Fibroblast of peridontal ligament (primary cell): Measurements from ENCODE around the gene TTYH1.
A peak's percentile ranks its signal among the peaks of the same experiment; 100 is the strongest.

ENCODE experiments used
- DNase-seq: peaks from one replicate; pipeline ENCODE4 v3.0.0-alpha.2; 2010; ENCODE audit errors: extremely low read depth

The TTYH1 gene

DNA sequence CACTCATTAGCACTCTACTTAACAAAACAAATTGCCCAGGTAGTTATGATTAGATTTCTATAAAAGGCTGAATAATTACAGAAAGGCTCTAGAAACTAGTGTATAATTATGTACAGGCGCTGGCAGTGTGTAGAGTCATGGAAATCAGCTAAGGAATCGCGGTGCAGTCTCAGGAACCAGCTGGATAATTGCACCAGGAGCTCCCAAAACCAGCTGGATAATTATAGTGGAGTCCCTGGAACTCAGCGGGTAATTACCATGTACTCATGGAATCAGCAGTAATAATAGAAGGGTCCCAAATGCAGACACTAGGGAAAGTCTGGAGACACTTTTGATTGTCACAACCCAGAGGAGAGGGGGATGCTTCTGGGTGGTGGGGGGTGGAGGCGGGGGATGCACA lies 23.2 kb upstream of the TTYH1 start:
- no peak for DNase-seq

GRCh38 chr19:54393381-54393780 lies 21.9 kb upstream of the TTYH1 start:
- DNase-seq = no peak

DNA sequence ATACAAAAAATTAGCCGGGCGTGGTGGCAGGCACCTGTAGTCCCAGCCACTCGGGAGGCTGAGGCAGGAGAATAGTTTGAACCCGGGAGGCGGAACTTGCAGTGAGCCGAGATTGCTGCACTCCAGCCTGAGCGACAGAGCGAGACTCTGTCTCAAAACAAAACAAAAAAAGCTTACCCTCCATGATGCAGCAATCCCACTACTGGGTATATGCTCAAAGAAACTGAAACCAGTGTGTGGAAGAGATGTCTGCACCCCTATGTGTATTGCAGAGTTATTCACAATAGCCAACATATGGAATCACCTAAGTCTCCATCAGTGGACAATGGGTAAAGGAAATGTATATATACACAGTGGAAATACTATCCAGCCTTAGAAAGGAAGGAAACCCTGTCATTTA lies 19.6 kb upstream of the TTYH1 start:
- DNase-seq = no peak

GRCh38 chr19:54399189-54399588 lies 16.1 kb upstream of the TTYH1 start:
- DNase-seq = no peak

- no peak for DNase-seq
These were observed 14.4 kb upstream of the TTYH1 start for GRCh38 chr19:54400913-54401312.

DNA sequence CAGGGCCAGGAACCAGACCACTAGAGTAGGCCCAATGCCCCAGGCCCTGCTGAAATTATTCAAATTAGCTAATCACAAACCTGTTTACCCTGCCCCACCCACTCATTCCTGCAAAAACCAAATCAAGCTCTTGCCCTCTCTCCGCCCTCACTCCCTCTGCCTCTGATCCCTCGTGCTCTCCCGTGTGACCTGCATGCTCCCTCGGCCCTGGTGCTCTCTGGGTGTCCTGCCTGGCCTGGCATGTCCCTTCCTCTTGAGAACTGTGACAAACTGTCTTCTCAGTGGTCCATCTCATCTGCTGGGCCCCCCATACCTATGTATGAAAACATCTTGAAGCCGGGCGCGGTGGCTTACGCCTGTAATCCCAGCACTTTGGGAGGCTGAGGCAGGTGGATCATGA lies 12.2 kb upstream of the TTYH1 start:
- no peak for DNase-seq

GRCh38 chr19:54405628-54406027 lies 9.6 kb upstream of the TTYH1 start:
- no peak for DNase-seq

- DNase-seq = no peak
These were observed 7.5 kb upstream of the TTYH1 start for GRCh38 chr19:54407780-54408179.

GRCh38 chr19:54408456-54409026 lies 6.7 kb upstream of the TTYH1 start:
- DNase-seq = no peak

DNA sequence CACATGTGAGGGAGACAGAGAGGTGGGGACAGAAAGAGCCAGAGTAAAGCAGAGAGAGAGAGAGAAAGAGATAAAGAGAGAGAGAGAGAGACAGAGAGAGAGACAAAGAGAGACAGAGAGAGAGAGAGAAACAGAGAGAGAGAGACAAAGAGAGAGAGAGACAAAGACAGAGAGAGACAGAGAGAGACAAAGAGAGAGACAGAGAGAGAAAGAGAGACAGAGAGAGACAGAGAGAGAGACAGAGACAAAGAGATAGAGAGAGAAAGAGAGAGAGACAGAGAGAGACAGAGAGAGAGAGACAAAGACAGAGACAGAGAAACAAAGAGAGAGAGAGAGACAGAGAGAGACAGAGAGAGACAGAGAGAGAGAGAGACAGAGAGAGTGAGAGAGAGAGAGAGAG lies 4.2 kb upstream of the TTYH1 start:
- DNase-seq = no peak

DNA sequence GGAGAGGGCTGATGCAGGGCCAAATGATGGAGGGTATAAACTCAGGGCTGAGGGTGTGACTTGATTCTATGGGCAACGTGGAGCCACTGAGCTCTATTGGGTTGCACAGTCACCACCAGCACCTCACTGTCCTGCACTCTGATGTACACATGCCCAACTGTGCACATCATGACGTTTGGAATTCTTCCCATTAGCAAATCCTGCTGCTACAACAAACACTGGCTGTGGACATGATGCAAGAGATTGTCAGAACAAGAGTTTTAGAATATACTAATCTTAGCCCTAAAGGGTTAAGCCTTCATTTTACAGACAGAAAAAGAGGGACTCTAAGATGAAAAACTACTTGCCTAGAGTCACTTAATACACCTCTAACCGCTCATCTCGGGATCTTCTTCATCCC lies 2.4 kb upstream of the TTYH1 start:
- DNase-seq = no peak

- no peak for DNase-seq
These were observed 1.1 kb upstream of the TTYH1 start for GRCh38 chr19:54414156-54414555.

- DNase-seq = no peak
These were observed 823 bp downstream of the TTYH1 start for GRCh38 chr19:54415901-54416673.

DNA sequence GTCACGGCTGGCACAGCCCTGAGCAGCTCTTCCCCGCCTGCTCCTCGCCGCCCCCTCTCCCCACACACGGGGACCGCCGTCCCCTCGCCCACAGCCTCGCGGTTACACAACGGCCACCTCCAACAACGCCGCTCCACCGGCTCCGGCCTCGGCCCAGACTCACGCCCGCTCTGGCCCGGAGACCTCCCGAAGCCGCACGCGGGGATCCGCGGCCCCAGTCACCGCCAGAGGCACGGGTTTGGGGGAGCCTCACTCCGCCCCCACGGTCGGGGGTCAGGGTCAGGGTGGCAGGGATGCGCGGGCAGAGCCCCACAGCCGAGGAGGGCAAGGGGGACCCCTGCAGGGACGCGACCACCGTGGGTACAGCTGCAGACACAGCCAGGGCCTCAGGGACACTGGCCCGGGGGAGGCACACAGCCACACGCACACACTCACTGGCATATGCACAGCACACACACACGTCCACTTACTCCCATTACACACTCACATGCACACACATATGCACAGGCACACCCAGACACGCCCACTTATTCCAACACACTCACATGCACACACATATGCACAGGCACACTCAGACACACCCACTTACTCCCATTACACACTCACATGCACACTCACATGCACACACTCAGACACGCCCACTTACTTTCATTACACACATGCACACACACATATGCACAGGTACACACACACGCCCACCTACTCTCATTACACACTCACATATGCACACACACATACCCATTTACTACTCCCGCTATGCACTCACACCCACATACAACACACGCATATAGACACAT lies 1.6 kb downstream of the TTYH1 start:
- no peak for DNase-seq

DNA sequence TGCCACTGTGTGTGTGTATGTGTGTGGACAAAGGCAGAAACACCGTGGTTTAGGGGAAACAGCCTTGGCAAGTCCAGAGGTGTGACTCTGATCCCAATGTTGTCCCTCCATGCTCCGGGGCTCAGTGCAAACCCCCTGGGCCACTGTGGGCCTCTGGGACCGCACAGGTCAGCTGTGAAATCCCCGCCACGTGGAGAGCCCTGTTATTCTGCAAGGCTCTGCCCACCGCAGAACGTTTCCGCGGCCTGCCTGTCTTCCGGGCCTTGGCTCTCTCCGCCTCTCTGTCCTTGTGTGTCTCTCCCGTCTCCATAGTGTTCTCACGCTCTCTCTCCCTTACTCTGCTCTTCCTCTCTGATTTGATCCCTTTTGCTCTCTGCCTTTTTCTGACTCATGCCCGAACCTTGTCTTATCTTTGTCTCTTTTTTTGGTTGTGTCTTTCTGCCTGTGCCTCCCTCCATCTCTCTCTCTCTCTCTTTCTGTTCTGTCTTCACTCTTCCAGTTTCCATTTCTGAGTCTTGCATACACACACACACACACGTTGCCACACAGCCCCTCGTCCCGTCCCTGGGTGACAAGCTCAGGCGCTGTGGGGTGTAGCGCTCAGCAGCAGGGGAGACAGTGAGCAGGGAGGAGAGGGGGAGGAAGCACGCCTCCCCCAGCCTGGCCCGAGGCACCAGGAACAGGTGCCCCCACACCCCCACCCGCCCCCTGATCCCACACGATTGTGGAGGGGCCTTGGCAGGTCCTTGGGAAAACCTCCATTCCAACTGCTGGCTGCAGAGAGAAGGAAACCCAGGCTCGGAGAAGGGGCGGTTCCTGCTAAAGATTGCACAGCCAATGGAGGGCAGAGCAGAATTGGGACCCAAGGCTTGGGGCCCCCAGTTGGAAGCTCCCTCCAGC lies 3.0 kb downstream of the TTYH1 start:
- DNase-seq = peak; percentile 23

GRCh38 chr19:54418930-54419800 lies 3.9 kb downstream of the TTYH1 start:
- DNase-seq = no peak

DNA sequence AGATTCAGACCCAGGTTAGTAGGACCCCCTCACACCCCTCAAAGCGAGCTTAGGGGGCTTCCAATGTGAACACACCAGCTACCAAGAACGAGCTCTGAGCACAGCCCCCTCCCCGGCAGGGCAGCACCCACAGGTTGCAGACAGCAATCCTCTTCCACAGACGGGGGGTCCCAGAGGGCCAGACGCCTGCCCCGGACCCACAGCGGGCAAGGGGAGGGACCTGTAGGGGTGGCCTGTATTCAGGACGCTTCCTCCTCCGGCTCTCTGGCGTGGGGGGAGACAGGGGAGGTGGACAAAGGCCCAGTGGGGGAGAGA lies 4.8 kb downstream of the TTYH1 start:
- no peak for DNase-seq

DNA sequence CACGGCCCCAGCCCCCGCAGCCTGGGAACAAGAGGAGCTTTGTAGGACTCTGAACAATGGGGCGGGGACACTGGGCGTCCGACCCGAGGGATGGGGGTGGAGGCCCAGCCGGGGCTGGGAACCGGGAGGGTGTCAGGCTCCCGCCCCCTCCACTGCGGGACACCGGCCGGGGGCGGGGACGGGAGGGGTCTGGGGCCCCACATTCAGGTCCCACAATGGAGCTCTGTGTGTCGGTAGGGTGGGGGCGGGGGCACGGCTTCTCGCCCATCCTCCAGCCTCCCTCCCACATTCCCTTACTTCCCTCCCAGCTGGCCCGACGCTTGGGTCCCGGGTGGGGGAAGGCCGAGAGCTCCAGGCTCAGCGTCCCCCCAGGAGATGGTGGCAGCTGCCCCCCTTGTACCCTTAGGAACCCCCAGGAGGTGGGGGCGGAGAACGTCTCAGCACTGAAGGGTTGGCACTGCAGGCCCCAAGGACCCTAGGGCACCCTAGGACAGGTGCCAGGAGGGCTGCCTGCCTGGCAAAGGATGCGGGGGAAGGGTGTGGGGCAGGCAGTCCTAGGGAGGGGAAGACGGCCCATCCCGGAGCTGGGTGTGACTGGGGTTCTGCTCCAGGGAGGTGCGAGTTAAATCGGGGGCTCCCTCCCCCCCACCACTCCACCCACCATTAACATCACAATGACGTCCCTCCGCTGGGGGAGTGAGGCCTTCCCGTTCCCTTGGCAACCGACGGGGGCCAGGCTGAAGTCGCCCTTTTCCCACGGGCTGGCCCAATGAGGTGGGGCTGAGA lies 5.3 kb downstream of the TTYH1 start:
- DNase-seq = no peak

DNA sequence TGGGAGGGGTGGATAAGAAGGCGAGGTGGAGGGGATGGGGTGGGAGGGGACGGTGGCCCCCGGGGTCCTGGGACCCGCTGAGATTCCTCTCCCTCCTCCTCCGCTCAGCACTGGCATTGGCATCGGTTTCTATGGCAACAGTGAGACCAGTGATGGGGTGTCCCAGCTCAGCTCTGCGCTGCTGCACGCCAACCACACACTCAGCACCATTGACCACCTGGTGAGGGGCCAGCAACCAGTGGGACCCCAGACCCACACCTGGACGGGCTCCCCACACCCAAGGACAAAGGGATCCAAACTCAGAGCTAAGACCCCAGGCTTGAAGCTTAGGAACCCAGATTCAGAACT lies 5.9 kb downstream of the TTYH1 start:
- DNase-seq = no peak

GRCh38 chr19:54421521-54421920 lies 6.3 kb downstream of the TTYH1 start:
- no peak for DNase-seq
